ACC112 (cell line): Measurements from ENCODE around the gene ZNF219.

Experiments used
- H2AFZ ChIP-seq: fragments of 200-600 bp; sonication (generic); one replicate; pipeline ENCODE4 v1.6.0; 2017; ENCODE audit warnings: antibody characterized with exemption, low read length; ENCODE audit not compliant: unreplicated experiment
- H3K27ac ChIP-seq: fragments of 200-600 bp; sonication (generic); 2 replicates; pipeline ENCODE4 v1.5.1; 2014; ENCODE audit warnings: low read depth, mild to moderate bottlenecking, antibody characterized with exemption, low read length, moderate library complexity
- H3K27me3 ChIP-seq: fragments of 200-600 bp; sonication (generic); 2 replicates; pipeline ENCODE4 v1.6.1; 2014; ENCODE audit warnings: mild to moderate bottlenecking, antibody characterized with exemption, low read length, moderate library complexity, mixed read lengths; ENCODE audit not compliant: insufficient read depth
- H3K36me3 ChIP-seq: fragments of 200-600 bp; sonication (generic); 2 replicates; pipeline ENCODE4 v1.6.1; 2016; ENCODE audit warnings: mild to moderate bottlenecking, antibody characterized with exemption, low read length, moderate library complexity, mixed read lengths; ENCODE audit not compliant: insufficient read depth
- H3K4me1 ChIP-seq: fragments of 200-600 bp; sonication (generic); one replicate; pipeline ENCODE4 v1.6.1; 2016; ENCODE audit warnings: low read length, mixed read lengths; ENCODE audit not compliant: insufficient read depth, unreplicated experiment, control insufficient read depth
- H3K4me3 ChIP-seq: fragments of 200-600 bp; sonication (generic); 2 replicates; pipeline ENCODE4 v1.5.1; 2014; ENCODE audit warnings: mild to moderate bottlenecking, low read depth, low read length
- H3K79me2 ChIP-seq: fragments of 200-600 bp; sonication (generic); one replicate; pipeline ENCODE4 v1.6.0; 2016; ENCODE audit warnings: low read length; ENCODE audit not compliant: control insufficient read depth, unreplicated experiment, insufficient read depth

ZNF219 gene

DNA sequence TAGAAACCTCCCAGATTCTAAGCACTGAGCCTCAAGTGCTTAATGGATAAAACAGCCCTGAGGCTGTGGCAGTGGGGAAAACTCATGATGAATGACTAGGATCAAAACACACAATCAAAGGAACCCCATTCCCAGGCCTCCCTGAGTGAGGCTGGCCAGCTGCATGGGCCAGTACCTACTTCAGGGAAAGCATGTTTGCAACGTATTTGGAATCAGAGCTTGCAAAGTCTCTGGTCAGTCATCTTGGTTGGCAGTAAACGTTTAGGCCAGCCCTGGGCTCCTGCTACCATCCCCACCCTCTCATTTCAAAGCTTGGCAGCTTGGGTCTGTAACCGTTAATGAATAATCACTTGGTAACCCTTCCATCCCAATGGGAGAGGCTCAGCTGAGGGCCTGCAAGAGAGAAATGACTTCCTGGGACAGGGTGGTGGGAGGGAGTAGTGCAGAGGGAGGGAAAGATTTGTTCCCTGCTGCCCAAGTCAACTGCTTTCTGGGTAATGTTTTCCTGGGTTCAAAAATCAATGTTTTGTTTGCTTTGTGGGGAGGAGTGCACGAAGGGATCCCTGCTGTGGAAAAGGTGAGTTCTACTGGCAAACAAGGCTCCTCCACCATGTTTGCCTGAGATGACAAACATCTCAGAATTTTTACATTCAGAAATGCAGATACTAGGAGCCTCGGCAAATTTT is 42.9 kb downstream of the ZNF219 start:
- H2AFZ ChIP-seq: no peak overlapping the region
- H3K4me1 ChIP-seq: no peaks in the 10 kb centered on the region
- no peaks in the 10 kb centered on the region; the same call in 1 of the 2 replicates for H3K27me3 ChIP-seq
- no peak overlapping the region for H3K4me3 ChIP-seq
- no peak overlapping the region for H3K27ac ChIP-seq
- H3K36me3 ChIP-seq: no peaks in the 10 kb centered on the region
- no peaks in the 10 kb centered on the region for H3K79me2 ChIP-seq

DNA sequence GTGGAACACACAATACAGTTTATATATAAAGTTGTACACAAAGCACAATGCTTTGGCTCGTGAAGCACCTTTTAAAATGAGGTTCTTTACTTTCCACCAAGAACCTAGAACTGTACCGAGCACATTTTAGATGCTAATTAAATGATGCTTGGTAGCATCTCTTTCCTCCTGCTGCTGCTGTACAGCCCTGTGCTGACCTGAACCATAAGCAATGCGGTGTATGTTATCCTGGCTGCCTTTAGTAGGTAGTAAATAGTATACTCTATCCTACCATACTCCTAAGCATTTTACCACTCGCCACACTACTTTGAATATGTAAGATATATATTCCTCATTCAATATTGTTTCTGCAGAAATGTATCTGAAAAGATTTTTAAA is 43.7 kb downstream of the ZNF219 start:
- H3K36me3 ChIP-seq: no peaks in the 10 kb centered on the region
- H3K79me2 ChIP-seq: no peaks in the 10 kb centered on the region
- H3K4me3 ChIP-seq: no peak overlapping the region
- no peak overlapping the region for H3K27ac ChIP-seq
- no peak overlapping the region for H2AFZ ChIP-seq
- no peaks in the 10 kb centered on the region; the same call in 1 of the 2 replicates for H3K27me3 ChIP-seq
- H3K4me1 ChIP-seq: no peaks in the 10 kb centered on the region

GRCh38 chr14:21054123-21054767 is 44.2 kb downstream of the ZNF219 start:
- no peak overlapping the region for H3K27ac ChIP-seq

GRCh38 chr14:21053184-21054122 is 45.0 kb downstream of the ZNF219 start:
- no peaks in the 10 kb centered on the region for H3K79me2 ChIP-seq
- H3K27ac ChIP-seq: no peak overlapping the region
- peaks cover 4% of the 10 kb centered on the region for H3K4me1 ChIP-seq
- no peak overlapping the region for H3K4me3 ChIP-seq
- H3K36me3 ChIP-seq: no peaks in the 10 kb centered on the region
- H2AFZ ChIP-seq: no peak overlapping the region
- no peaks in the 10 kb centered on the region; the same call in 1 of the 2 replicates for H3K27me3 ChIP-seq

More at GRCh38 chr14:21054123-21054767, 44.2 kb downstream of the ZNF219 start:
- H3K4me1 ChIP-seq: peaks cover 3% of the 10 kb centered on the region
- H3K36me3 ChIP-seq: no peaks in the 10 kb centered on the region
- no peaks in the 10 kb centered on the region for H3K79me2 ChIP-seq
- no peak overlapping the region for H2AFZ ChIP-seq
- H3K4me3 ChIP-seq: no peak overlapping the region
- H3K27me3 ChIP-seq: no peaks in the 10 kb centered on the region; the same call in 1 of the 2 replicates

- Histone ChIP-seq H3K27me3 (no peaks in the 10 kb centered on the region; the same call in 1 of the 2 replicates), H3K27ac (no peak overlapping the region), H3K36me3 (no peaks in the 10 kb centered on the region), H3K4me1 (peaks cover 4% of the 10 kb centered on the region), H3K79me2 (no peaks in the 10 kb centered on the region), H2AFZ (no peak overlapping the region), H3K4me3 (no peak overlapping the region)
These were observed 47.9 kb downstream of the ZNF219 start for GRCh38 chr14:21050597-21050996.

DNA sequence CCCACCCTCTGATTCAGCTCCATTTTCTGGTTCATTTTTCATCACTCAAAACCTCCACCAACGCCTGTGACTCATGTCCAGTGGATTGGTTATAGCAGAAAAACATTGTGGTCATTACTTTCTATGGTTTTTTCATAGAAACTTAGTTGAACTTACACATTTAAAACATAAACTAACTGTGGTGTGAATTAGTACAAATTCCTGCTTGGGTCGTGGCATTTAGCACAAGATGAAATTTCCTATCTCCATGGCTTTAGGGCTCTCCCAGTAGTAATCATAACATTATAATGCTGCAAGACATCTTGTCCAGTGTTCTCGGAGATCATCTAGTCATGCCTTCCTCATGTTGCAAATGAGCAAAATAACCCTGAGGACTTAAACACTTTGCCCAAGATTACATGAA is 49.2 kb downstream of the ZNF219 start:
- Histone ChIP-seq H3K27ac (no peak overlapping the region), H3K4me1 (peaks cover 4% of the 10 kb centered on the region), H3K79me2 (no peaks in the 10 kb centered on the region), H2AFZ (no peak overlapping the region), H3K36me3 (no peaks in the 10 kb centered on the region), H3K4me3 (no peak overlapping the region), H3K27me3 (no peaks in the 10 kb centered on the region; the same call in 1 of the 2 replicates)

DNA sequence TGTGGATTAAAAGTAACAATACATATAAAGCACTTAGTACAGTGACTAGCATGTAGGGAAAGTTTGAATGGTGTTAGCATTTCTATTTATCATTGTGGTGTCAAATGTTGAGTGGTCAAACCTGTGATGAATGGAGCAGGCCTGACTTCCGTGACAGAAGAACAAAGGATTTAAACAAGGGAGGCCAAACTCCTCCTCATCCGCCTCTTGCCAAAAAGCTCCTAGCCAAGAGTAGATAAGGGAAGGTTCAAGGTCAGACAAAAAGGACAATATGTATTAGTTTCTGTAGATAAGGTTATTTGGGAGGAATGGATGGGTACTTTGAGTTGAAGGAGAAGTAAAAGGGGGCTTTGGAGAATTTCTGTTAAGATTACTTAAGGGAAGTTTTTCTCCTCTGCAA is 49.8 kb downstream of the ZNF219 start:
- no peak overlapping the region for H2AFZ ChIP-seq
- H3K79me2 ChIP-seq: no peaks in the 10 kb centered on the region
- no peaks in the 10 kb centered on the region for H3K36me3 ChIP-seq
- no peak overlapping the region for H3K27ac ChIP-seq
- peaks cover 4% of the 10 kb centered on the region for H3K4me1 ChIP-seq
- H3K27me3 ChIP-seq: no peaks in the 10 kb centered on the region; the same call in 1 of the 2 replicates
- no peak overlapping the region for H3K4me3 ChIP-seq

DNA sequence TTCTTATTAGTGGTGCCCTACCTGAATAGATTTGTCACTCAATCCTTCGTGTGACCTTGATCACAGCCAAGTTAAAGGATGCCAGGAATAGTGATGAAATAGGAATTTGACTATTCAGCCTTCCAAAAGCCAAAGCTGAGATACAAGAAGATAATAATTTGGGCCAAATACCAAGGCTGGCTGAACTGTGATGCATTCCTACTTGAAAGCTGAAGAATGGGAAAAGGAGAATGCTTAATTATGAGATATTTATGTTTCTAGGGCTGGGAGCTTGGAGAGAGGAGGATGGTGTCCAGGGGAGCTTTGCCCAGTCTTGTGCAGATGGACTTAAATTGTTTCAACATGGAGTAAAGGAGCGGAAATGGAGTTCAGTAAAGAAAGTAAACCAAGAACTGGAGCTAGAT is 51.1 kb downstream of the ZNF219 start:
- H3K79me2 ChIP-seq: no peaks in the 10 kb centered on the region
- H2AFZ ChIP-seq: no peak overlapping the region
- H3K4me1 ChIP-seq: peaks cover 4% of the 10 kb centered on the region

GRCh38 chr14:21043974-21044618 is 54.4 kb downstream of the ZNF219 start:
- H3K27ac ChIP-seq: no peak overlapping the region
- H3K36me3 ChIP-seq: no peaks in the 10 kb centered on the region
- H3K4me3 ChIP-seq: no peak overlapping the region
- H3K4me1 ChIP-seq: peaks cover 10% of the 10 kb centered on the region
- no peaks in the 10 kb centered on the region; the same call in 1 of the 2 replicates for H3K27me3 ChIP-seq
- no peaks in the 10 kb centered on the region for H3K79me2 ChIP-seq
- no peak overlapping the region for H2AFZ ChIP-seq

More for the DNA sequence above, 51.1 kb downstream of the ZNF219 start:
- Histone ChIP-seq H3K4me3 (no peak overlapping the region), H3K27me3 (no peaks in the 10 kb centered on the region; the same call in 1 of the 2 replicates), H3K27ac (no peak overlapping the region), H3K36me3 (no peaks in the 10 kb centered on the region)

- H3K4me3 ChIP-seq: no peak overlapping the region
- no peak overlapping the region for H2AFZ ChIP-seq
- H3K79me2 ChIP-seq: no peaks in the 10 kb centered on the region
- peaks cover 10% of the 10 kb centered on the region for H3K4me1 ChIP-seq
- H3K27me3 ChIP-seq: no peaks in the 10 kb centered on the region; the same call in 1 of the 2 replicates
- H3K27ac ChIP-seq: no peak overlapping the region
- H3K36me3 ChIP-seq: no peaks in the 10 kb centered on the region
These were observed 55.0 kb downstream of the ZNF219 start for GRCh38 chr14:21043387-21043973.
